ENCODE data around the gene TAF1B. TPM values are rescaled to one million over a fixed set of nuclear protein-coding genes. Genes with fewer than 3 reads are reported as not detected.

Gene TAF1B
- total RNA-seq, 1 experiment from 2014 or later: 25.5 TPM

DNA sequence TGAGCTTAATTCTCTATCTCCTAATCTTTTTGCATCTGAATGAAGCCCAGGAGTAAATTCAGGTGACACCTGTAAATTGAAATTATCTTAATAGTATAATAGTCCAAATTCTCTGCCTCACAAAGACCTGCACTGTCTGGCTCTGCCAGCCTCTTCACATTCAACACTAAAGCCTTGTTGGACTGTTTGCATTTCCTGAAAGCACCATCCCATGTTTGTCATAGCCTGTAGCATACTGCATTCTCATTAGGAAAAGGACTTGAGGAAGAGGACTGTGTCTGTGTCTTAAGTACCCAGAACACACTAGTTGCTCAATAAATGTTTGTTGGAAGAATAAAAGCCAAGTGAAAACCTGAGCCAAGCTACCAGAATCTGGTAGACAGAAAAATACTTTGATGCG lies 65.4 kb downstream of the TAF1B start:
- BruUV-seq (replicated peaks): no TSS peak
- DNase-seq (ENCODE audit: unreplicated experiment): no peak
- Mint-ChIP-seq H3K4me1 (ENCODE audit: insufficient read depth, unreplicated experiment) (peaks cover 7% of the 10 kb centered on the region), H3K9me3 (ENCODE audit: unreplicated experiment) (no peaks in the 10 kb centered on the region), H3K27ac (ENCODE audit: low read depth, unreplicated experiment) (no peak overlapping the region), H3K36me3 (ENCODE audit: insufficient read depth, unreplicated experiment) (peaks cover 21% of the 10 kb centered on the region), H3K4me3 (ENCODE audit: unreplicated experiment) (no peak overlapping the region), H3K27me3 (ENCODE audit: insufficient read depth, unreplicated experiment) (no peaks in the 10 kb centered on the region)
- TF ChIP-seq, protein P1, sequence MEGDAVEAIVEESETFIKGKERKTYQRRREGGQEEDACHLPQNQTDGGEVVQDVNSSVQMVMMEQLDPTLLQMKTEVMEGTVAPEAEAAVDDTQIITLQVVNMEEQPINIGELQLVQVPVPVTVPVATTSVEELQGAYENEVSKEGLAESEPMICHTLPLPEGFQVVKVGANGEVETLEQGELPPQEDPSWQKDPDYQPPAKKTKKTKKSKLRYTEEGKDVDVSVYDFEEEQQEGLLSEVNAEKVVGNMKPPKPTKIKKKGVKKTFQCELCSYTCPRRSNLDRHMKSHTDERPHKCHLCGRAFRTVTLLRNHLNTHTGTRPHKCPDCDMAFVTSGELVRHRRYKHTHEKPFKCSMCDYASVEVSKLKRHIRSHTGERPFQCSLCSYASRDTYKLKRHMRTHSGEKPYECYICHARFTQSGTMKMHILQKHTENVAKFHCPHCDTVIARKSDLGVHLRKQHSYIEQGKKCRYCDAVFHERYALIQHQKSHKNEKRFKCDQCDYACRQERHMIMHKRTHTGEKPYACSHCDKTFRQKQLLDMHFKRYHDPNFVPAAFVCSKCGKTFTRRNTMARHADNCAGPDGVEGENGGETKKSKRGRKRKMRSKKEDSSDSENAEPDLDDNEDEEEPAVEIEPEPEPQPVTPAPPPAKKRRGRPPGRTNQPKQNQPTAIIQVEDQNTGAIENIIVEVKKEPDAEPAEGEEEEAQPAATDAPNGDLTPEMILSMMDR (IDR thresholded peaks at IDR 0.05; ENCODE audit: unreplicated experiment): no peak
- ChIA-PET CTCF (interaction anchor here (3.9 to 4.1 kb wide), 2 partner anchors 94 to 109 kb away, joined by 21 to 31 read pairs; no protein-coding TSS in a partner anchor), POLR2A (interaction anchor here (0.7 to 5.3 kb wide), 2 partner anchors 12 to 443 kb away, joined by 3 to 50 read pairs; no protein-coding TSS in a partner anchor)
- intact Hi-C loops (cut with micrococcal nuclease): no loop called here

DNA sequence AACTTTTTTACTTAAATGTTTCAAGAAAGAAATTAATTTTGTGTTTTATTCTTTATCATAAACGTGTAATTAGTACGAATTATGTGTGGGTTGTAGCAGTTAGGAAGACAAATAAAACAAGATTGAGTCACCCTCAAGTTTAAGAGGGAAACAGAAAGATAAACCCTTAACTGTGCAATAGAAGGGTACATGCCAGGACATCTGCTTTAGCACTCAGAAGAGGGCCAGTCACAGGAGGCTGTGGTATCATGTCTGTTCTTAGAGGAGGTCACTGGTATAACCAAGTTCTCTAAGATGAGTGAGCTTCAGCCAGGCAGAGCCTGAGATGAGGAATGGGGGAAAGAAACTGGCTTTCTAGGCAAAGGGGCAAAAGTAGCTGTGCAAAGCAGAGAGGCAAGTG lies 65.8 kb downstream of the TAF1B start:
- ChIA-PET CTCF (interaction anchor here (0.5 to 4.1 kb wide), 9 partner anchors 11 to 139 kb away, joined by 3 to 31 read pairs (median 4); partner anchors contain the start of gene TAF1B), POLR2A (interaction anchor here (0.7 to 5.3 kb wide), 2 partner anchors 13 to 444 kb away, joined by 3 to 50 read pairs; no protein-coding TSS in a partner anchor)
- Mint-ChIP-seq H3K9me3 (ENCODE audit: unreplicated experiment) (no peaks in the 10 kb centered on the region), H3K36me3 (ENCODE audit: insufficient read depth, unreplicated experiment) (peaks cover 22% of the 10 kb centered on the region), H3K27me3 (ENCODE audit: insufficient read depth, unreplicated experiment) (no peaks in the 10 kb centered on the region), H3K27ac (ENCODE audit: low read depth, unreplicated experiment) (no peak overlapping the region), H3K4me3 (ENCODE audit: unreplicated experiment) (no peak overlapping the region), H3K4me1 (ENCODE audit: insufficient read depth, unreplicated experiment) (peaks cover 9% of the 10 kb centered on the region)
- TF ChIP-seq, protein P1 (IDR thresholded peaks at IDR 0.05; ENCODE audit: unreplicated experiment): no peak
- no peak for DNase-seq (ENCODE audit: unreplicated experiment)
- no TSS peak for BruUV-seq (replicated peaks)
- intact Hi-C loops (cut with micrococcal nuclease): no loop called here

DNA sequence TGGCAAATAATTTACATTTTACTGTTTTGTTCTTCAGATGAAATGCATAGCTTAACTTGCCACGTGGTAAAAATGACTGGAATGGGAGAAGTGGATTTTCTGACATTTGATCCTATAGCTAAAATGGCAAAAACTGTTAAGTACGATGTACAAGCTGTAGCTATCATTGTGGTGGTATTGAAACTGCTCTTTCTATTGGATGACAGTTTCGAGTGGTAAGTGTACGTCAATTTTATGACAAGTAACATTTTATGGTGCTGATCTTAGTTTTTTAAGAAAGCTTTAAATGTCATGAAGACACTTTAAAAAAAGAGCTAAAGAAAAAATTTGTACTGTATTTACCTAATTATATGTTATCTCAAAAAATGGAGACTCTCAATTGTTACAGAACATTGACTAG lies 67.4 kb downstream of the TAF1B start:
- Mint-ChIP-seq H3K4me3 (ENCODE audit: unreplicated experiment) (no peak overlapping the region), H3K27ac (ENCODE audit: low read depth, unreplicated experiment) (no peak overlapping the region), H3K9me3 (ENCODE audit: unreplicated experiment) (no peaks in the 10 kb centered on the region), H3K4me1 (ENCODE audit: insufficient read depth, unreplicated experiment) (peaks cover 15% of the 10 kb centered on the region), H3K27me3 (ENCODE audit: insufficient read depth, unreplicated experiment) (no peaks in the 10 kb centered on the region), H3K36me3 (ENCODE audit: insufficient read depth, unreplicated experiment) (peaks cover 27% of the 10 kb centered on the region)
- no peak for DNase-seq (ENCODE audit: unreplicated experiment)
- ChIA-PET POLR2A (interaction anchor here (1.3 to 5.3 kb wide), 3 partner anchors 14 to 110 kb away, joined by 4 to 50 read pairs (median 9); partner anchors contain the start of gene TAF1B), CTCF (interaction anchor here (0.6 to 4.1 kb wide), 5 partner anchors 67 to 499 kb away, joined by 3 to 31 read pairs (median 9); partner anchors contain the start of gene TAF1B)
- intact Hi-C loops (cut with micrococcal nuclease): no loop called here
- BruUV-seq (replicated peaks): no TSS peak
- TF ChIP-seq, protein P1 (IDR thresholded peaks at IDR 0.05; ENCODE audit: unreplicated experiment): no peak

DNA sequence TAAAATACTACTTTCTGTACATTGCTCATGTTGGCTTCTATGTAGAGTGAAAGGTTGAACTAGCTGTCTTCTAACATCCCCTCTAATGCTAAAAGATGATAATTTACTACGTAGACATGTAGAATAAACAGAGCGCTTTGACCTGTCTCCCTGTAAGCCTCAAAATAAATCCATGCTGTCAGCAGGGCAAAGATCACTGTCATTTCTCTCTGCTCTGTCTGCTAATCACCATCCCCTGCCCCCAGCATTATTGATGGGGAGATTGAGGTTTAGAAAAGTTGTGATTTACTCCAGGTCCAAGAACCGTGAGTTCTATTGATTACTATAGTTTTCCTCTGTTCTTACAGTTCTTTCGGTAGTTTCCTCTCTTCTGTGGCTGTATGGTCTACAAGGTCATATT lies 69.2 kb downstream of the TAF1B start:
- Mint-ChIP-seq H3K27ac (ENCODE audit: low read depth, unreplicated experiment) (no peak overlapping the region), H3K4me1 (ENCODE audit: insufficient read depth, unreplicated experiment) (peaks cover 15% of the 10 kb centered on the region), H3K36me3 (ENCODE audit: insufficient read depth, unreplicated experiment) (peaks cover 30% of the 10 kb centered on the region), H3K27me3 (ENCODE audit: insufficient read depth, unreplicated experiment) (no peaks in the 10 kb centered on the region), H3K9me3 (ENCODE audit: unreplicated experiment) (no peaks in the 10 kb centered on the region), H3K4me3 (ENCODE audit: unreplicated experiment) (no peak overlapping the region)
- intact Hi-C loops (cut with micrococcal nuclease): no loop called here
- POLR2A ChIA-PET: interaction anchor here (3.9 kb wide), 1 partner anchor 10 kb away, joined by 26 read pairs; no protein-coding TSS in a partner anchor
- DNase-seq (ENCODE audit: unreplicated experiment): no peak
- BruUV-seq (replicated peaks): no TSS peak
- TF ChIP-seq, protein P1 (IDR thresholded peaks at IDR 0.05; ENCODE audit: unreplicated experiment): no peak
- CTCF ChIA-PET: interaction anchor here (0.7 to 4.7 kb wide), 2 partner anchors 23 to 99 kb away, joined by 3 to 63 read pairs; no protein-coding TSS in a partner anchor
